HepG2 (cell line): ENCODE measurements around the gene ZNF530. TPM values are rescaled to one million over a fixed set of nuclear protein-coding genes. Genes with fewer than 3 reads are reported as not detected.
A peak's percentile ranks its signal among the peaks of the same experiment; 100 is the strongest.

Experiments used
- EHMT2 ChIP-seq: fragments of 200-600 bp; sonication (generic); IDR thresholded peaks from 2 replicates; pipeline ENCODE4 v1.7.0; 2017; ENCODE audit warnings: antibody characterized with exemption, low read depth, low read length, borderline replicate concordance
- KLF9 ChIP-seq: IDR thresholded peaks from 2 replicates; pipeline ENCODE4 v1.6.1; 2016; ENCODE audit warnings: low read depth
- MAFG ChIP-seq: sonication (generic); formaldehyde crosslinking; IDR thresholded peaks from 2 replicates; pipeline ENCODE4 v1.5.1; 2020; ENCODE audit warnings: mild to moderate bottlenecking, missing genetic modification reagents
- NFYB ChIP-seq: sonication (generic); formaldehyde crosslinking; IDR thresholded peaks from 2 replicates; pipeline ENCODE4 v1.4.0; 2020; ENCODE audit warnings: missing genetic modification reagents
- NR2C2 ChIP-seq: sonication (generic); formaldehyde crosslinking; IDR thresholded peaks from 2 replicates; pipeline ENCODE4 v1.4.0; 2020; ENCODE audit warnings: missing genetic modification reagents, mild to moderate bottlenecking, moderate library complexity, borderline replicate concordance
- REPIN1 ChIP-seq: sonication (generic); formaldehyde crosslinking; IDR thresholded peaks from 2 replicates; pipeline ENCODE4 v1.8.0; 2022; ENCODE audit warnings: missing genetic modification reagents, low read depth, mild to moderate bottlenecking, borderline replicate concordance
- RXRB ChIP-seq: IDR thresholded peaks from 2 replicates; pipeline ENCODE4 v1.6.1; 2016; ENCODE audit warnings: borderline replicate concordance, missing genetic modification reagents, missing compliant biosample characterization
- SMARCC2 ChIP-seq: fragments of 450-650 bp; IDR thresholded peaks from 2 replicates; pipeline ENCODE4 v1.6.1; 2017; ENCODE audit warnings: antibody characterized with exemption, mild to moderate bottlenecking
- ZNF350 ChIP-seq: sonication (generic); formaldehyde crosslinking; IDR thresholded peaks from 2 replicates; pipeline ENCODE4 v1.4.0; 2020; ENCODE audit warnings: mild to moderate bottlenecking, low read depth, missing genetic modification reagents, borderline replicate concordance
- ZNF746 ChIP-seq: sonication (generic); formaldehyde crosslinking; IDR thresholded peaks from 2 replicates; pipeline ENCODE4 v1.8.0; 2022; ENCODE audit warnings: mild to moderate bottlenecking, missing genetic modification reagents
- polyA plus RNA-seq, 8 experiments: library from polyadenylated mRNA; depleted of rRNA in 3 of 8; stranded (reverse) in 7 of 8; unstranded in 1 of 8; fragments of >200 nt; fragmentation: Illumina TruSeq in 4 of 8; extraction: Trizol in 4 of 8; gene quantifications; 2 replicates each; pipeline versions ENCODE4 v1.2.1 to v1.2.3, GENCODE V29; 2011 to 2016; ENCODE audit warnings: low read depth in 4 of 8, missing spikeins in 1 of 8, mixed read lengths in 1 of 8; ENCODE audit not compliant: insufficient read depth in 1 of 8
- total RNA-seq, 5 experiments: library from RNA; depleted of rRNA; stranded (reverse); fragments of >200 nt; fragmentation: Illumina TruSeq; extraction: Trizol; gene quantifications; 2 replicates each; pipeline ENCODE4 v1.2.3, GENCODE V29; 2016; ENCODE audit warnings: low read depth in 1 of 5
- TF ChIP-seq, protein P1 (sequence below), 2 experiments: fragments of 450-650 bp in 1 of 2; sonication (generic) in 1 of 2; formaldehyde crosslinking in 1 of 2; IDR thresholded peaks; 2 replicates each; pipeline versions ENCODE4 v1.6.1 to v1.8.0; 2016 to 2022; ENCODE audit warnings: antibody characterized with exemption in 1 of 2, mild to moderate bottlenecking in 1 of 2, missing genetic modification reagents in 1 of 2
- TF ChIP-seq, protein P2 (sequence below): sonication (generic); formaldehyde crosslinking; IDR thresholded peaks from 2 replicates; pipeline ENCODE4 v1.5.0; 2020; ENCODE audit warnings: mild to moderate bottlenecking, low read depth, missing genetic modification reagents, borderline replicate concordance
- TF ChIP-seq, protein P3 (sequence below): sonication (generic); formaldehyde crosslinking; conservative IDR thresholded peaks from 2 replicates; pipeline ENCODE4 v1.8.0; 2022; ENCODE audit warnings: missing genetic modification reagents
- TF ChIP-seq, protein P4 (sequence below): IDR thresholded peaks from 2 replicates; pipeline ENCODE4 v1.6.1; 2016

Gene ZNF530
- total and polyA plus RNA-seq, 2 of the 13 experiments (the other 11 are each of a cell fraction or from before 2014, with no cell fraction given): 1.1 to 7.8 TPM

DNA sequence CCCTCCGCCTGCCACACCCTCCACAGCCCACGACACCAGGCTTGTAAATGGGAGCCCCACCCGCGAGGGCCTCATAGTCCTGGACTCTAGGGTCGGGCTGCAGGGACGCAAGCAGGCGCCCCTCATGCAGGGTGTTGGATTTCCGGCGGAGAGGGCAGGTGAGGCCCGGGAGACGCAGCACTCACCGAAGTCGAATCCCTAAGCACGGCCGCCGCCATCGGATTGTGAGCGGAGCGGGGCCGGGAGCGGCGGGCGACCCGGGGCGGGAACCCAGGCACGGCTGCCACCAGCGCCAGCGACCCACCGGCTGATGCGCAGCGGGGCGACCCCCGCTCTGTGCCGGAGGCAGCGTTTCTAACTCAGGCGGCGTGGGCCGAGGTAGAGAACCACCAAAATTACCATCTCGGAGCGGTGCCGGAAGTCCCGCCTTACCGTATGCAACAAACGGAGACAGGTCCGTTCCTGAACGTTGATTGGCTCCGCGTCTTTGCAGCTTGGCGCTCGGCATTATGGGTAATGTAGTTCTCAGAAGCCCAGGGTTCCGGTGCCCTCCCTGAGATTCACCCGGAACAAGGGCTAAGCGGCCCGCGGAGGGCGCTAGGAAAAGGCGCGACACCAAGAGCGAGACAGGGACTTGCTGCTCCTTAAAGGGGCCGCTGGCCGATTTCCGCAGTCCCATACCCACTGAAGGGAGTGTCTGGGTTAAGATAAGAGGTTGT, 21.0 kb upstream of the ZNF530 start, which contains the start of gene ZNF416 (continued):
- TF ChIP-seq, protein P1, sequence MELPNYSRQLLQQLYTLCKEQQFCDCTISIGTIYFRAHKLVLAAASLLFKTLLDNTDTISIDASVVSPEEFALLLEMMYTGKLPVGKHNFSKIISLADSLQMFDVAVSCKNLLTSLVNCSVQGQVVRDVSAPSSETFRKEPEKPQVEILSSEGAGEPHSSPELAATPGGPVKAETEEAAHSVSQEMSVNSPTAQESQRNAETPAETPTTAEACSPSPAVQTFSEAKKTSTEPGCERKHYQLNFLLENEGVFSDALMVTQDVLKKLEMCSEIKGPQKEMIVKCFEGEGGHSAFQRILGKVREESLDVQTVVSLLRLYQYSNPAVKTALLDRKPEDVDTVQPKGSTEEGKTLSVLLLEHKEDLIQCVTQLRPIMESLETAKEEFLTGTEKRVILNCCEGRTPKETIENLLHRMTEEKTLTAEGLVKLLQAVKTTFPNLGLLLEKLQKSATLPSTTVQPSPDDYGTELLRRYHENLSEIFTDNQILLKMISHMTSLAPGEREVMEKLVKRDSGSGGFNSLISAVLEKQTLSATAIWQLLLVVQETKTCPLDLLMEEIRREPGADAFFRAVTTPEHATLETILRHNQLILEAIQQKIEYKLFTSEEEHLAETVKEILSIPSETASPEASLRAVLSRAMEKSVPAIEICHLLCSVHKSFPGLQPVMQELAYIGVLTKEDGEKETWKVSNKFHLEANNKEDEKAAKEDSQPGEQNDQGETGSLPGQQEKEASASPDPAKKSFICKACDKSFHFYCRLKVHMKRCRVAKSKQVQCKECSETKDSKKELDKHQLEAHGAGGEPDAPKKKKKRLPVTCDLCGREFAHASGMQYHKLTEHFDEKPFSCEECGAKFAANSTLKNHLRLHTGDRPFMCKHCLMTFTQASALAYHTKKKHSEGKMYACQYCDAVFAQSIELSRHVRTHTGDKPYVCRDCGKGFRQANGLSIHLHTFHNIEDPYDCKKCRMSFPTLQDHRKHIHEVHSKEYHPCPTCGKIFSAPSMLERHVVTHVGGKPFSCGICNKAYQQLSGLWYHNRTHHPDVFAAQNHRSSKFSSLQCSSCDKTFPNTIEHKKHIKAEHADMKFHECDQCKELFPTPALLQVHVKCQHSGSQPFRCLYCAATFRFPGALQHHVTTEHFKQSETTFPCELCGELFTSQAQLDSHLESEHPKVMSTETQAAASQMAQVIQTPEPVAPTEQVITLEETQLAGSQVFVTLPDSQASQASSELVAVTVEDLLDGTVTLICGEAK (IDR thresholded peaks at IDR 0.05): peak; percentile 50; the same call in 1 of the 2 replicates
- TF ChIP-seq, protein P1 (CRISPR knock-in tag; IDR thresholded peaks at IDR 0.05): no peak
- TF ChIP-seq ZNF350 (peak; percentile 53; the same call in 1 of the 2 replicates), MAFG (CRISPR knock-in tag) (no peak), SMARCC2 (no peak), RXRB (CRISPR knock-in tag) (0 out of 2 replicates have a peak, but pooled peaks have one; percentile 40), KLF9 (CRISPR knock-in tag) (no peak), NR2C2 (peak; percentile 84), EHMT2 (no peak), NFYB (peak; percentile 91), REPIN1 (CRISPR knock-in tag) (no peak; the same call in 1 of the 2 replicates), ZNF746 (CRISPR knock-in tag) (no peak)
- TF ChIP-seq, protein P2, sequence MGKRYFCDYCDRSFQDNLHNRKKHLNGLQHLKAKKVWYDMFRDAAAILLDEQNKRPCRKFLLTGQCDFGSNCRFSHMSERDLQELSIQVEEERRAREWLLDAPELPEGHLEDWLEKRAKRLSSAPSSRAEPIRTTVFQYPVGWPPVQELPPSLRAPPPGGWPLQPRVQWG (CRISPR knock-in tag): no peak
- TF ChIP-seq, protein P3, sequence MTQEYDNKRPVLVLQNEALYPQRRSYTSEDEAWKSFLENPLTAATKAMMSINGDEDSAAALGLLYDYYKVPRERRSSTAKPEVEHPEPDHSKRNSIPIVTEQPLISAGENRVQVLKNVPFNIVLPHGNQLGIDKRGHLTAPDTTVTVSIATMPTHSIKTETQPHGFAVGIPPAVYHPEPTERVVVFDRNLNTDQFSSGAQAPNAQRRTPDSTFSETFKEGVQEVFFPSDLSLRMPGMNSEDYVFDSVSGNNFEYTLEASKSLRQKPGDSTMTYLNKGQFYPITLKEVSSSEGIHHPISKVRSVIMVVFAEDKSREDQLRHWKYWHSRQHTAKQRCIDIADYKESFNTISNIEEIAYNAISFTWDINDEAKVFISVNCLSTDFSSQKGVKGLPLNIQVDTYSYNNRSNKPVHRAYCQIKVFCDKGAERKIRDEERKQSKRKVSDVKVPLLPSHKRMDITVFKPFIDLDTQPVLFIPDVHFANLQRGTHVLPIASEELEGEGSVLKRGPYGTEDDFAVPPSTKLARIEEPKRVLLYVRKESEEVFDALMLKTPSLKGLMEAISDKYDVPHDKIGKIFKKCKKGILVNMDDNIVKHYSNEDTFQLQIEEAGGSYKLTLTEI (CRISPR knock-in tag): no peak
- TF ChIP-seq, protein P4, sequence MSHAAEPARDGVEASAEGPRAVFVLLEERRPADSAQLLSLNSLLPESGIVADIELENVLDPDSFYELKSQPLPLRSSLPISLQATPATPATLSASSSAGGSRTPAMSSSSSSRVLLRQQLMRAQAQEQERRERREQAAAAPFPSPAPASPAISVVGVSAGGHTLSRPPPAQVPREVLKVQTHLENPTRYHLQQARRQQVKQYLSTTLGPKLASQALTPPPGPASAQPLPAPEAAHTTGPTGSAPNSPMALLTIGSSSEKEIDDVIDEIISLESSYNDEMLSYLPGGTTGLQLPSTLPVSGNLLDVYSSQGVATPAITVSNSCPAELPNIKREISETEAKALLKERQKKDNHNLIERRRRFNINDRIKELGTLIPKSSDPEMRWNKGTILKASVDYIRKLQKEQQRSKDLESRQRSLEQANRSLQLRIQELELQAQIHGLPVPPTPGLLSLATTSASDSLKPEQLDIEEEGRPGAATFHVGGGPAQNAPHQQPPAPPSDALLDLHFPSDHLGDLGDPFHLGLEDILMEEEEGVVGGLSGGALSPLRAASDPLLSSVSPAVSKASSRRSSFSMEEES (CRISPR knock-in tag): 0 out of 2 replicates have a peak, but pooled peaks have one; percentile 33
